ENCODE measurements around the gene IDS. TPM values are rescaled to one million over a fixed set of nuclear protein-coding genes. Genes with fewer than 3 reads are reported as not detected.
"Not testable (repeated sequence)": the region's sequence is repeated elsewhere in the genome, so short reads cannot be mapped to it uniquely, and the experiment has no call there.

Gene IDS, protein sequence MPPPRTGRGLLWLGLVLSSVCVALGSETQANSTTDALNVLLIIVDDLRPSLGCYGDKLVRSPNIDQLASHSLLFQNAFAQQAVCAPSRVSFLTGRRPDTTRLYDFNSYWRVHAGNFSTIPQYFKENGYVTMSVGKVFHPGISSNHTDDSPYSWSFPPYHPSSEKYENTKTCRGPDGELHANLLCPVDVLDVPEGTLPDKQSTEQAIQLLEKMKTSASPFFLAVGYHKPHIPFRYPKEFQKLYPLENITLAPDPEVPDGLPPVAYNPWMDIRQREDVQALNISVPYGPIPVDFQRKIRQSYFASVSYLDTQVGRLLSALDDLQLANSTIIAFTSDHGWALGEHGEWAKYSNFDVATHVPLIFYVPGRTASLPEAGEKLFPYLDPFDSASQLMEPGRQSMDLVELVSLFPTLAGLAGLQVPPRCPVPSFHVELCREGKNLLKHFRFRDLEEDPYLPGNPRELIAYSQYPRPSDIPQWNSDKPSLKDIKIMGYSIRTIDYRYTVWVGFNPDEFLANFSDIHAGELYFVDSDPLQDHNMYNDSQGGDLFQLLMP
- 25.3 and 28.6 TPM in 2 replicates for total RNA-seq
- long read RNA-seq, full-length matches to known transcripts = 17 of 25 reads
- long read RNA-seq, partial matches to known transcripts = 3 of 25 reads
- long read RNA-seq, other reads (novel, unspliced or antisense) = 5 of 25 reads

DNA sequence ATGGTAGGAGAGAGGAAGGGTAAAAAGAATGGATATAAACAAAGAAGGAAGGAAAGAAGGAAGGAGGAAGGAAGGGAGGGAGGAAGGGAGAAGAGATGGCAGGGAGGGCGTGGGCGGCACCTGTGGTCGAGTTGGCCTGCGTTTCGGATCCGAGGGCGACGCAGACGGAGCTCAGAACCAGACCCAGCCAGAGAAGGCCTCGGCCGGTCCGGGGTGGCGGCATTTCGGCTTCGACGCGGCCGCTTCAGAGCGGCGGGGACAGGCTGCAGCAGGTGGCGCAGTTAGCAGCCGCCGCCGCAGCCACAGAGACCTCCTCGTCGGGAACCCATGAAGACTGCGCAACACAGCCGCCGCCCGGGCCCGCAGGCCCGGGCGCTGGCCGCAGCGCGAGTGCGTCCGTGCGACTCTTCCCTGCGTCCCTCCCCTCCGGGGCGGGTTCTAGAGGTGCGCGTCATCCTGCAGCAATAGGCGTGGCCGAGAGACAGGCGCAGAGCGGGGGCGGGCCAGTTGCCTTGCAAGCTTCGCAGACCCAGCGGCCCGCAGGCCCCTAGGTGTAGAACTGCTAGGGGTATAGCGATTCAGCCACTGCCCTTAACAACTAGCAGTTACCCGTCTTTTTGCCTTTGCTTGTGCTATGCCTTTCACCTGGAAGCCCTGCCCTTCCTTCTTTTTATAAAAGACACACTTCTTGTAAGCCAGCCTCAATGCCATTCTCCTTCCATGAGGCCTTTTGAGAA lies at the start of gene IDS:
Gene IDS, minus strand, starts transcription at position 392 of the 737 bp plus-strand sequence. Its CDS starts 169 bp downstream, at position 223.
- Mint-ChIP-seq H3K36me3 (ENCODE audit: low read depth) (no peaks in the 10 kb centered on the region), H3K27me3 (ENCODE audit: low read depth) (peaks cover 6% of the 10 kb centered on the region), H3K27ac (ENCODE audit: unreplicated experiment) (peak within 1 kb of the TSS; percentile 50), H3K9me3 (no peaks in the 10 kb centered on the region), H3K4me1 (peaks cover 10% of the 10 kb centered on the region), H3K4me3 (peak within 1 kb of the TSS; percentile 79)
- TF ChIP-seq, protein P1, sequence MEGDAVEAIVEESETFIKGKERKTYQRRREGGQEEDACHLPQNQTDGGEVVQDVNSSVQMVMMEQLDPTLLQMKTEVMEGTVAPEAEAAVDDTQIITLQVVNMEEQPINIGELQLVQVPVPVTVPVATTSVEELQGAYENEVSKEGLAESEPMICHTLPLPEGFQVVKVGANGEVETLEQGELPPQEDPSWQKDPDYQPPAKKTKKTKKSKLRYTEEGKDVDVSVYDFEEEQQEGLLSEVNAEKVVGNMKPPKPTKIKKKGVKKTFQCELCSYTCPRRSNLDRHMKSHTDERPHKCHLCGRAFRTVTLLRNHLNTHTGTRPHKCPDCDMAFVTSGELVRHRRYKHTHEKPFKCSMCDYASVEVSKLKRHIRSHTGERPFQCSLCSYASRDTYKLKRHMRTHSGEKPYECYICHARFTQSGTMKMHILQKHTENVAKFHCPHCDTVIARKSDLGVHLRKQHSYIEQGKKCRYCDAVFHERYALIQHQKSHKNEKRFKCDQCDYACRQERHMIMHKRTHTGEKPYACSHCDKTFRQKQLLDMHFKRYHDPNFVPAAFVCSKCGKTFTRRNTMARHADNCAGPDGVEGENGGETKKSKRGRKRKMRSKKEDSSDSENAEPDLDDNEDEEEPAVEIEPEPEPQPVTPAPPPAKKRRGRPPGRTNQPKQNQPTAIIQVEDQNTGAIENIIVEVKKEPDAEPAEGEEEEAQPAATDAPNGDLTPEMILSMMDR (conservative IDR thresholded peaks at IDR 0.05) = no peak
- peak; percentile 64 for DNase-seq (ENCODE audit: low read depth, low spot score)

DNA sequence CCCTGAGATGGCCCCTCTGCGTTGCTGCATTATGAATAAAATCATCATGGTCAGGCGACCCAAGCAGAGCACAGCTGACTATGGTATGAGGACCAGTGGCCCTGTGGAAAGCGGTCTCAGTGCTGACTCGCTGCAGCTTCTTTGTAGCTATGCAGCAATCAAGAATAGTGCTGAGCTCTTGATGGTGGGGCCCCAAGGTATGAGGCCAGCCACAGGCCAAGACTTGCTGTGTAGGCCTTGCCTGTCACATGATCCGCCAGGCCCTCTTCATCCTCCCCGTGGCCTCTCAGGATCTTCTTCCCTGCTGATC lies 46.8 kb upstream of the IDS start:
- not testable (repeated sequence) for DNase-seq (ENCODE audit: low read depth, low spot score); H3K9me3 Mint-ChIP-seq; H3K4me1 Mint-ChIP-seq; H3K27me3 Mint-ChIP-seq (ENCODE audit: low read depth); H3K27ac Mint-ChIP-seq (ENCODE audit: unreplicated experiment); H3K4me3 Mint-ChIP-seq; H3K36me3 Mint-ChIP-seq (ENCODE audit: low read depth)

DNA sequence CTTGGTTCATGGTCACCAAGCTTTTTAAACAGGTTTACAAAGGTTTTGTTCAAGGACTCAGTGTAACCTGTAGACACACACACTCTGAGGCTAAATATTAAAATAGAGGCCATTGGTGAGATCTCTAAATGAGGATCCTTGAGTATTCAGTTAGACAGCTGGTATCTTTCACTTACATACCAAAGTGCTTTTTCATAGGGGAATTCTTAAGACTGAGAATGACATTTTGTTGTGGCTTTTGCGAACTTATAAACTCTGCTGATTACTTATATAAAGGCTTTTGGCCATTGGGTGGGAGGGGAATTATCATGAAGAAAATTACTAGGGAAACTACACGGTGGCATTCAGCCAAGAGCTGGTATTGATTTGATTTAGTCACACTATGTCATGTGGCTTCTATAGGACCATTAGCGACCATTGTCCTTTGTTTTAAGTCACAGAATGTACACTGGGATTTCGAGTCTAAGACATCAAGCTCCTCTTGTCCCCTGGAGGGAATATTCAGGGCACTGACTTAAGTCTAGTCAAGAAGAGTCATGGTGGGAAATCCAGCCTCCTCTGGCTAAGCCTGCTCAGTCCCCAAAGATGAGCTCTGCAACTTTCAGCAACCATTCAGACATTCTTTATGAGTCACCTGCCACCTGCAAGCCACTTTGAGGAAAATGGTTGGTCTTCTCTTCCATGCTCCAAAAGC lies 46.3 kb upstream of the IDS start:
- H3K9me3 Mint-ChIP-seq; DNase-seq (ENCODE audit: low read depth, low spot score); H3K36me3 Mint-ChIP-seq (ENCODE audit: low read depth): not testable (repeated sequence)

DNA sequence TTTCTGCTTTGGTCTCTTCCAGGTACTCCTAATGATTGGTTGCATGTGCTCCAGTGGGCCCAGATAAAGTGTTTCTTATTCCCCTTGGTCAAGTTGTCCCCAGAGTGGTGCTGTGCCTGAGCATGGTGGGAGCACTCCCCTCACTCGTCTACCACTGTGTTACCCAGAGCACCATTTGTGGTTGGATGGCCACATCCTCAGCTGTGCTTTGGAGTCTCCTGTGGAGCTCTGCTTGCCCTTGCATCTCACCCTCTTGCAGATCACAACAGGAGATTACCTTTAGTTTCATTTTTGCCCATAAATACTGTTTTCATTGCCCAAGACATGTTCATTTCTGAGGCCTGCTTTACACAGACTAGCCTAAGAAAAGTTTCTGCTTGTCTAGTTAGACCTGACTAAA lies 45.3 kb upstream of the IDS start:
- H3K4me1 Mint-ChIP-seq; H3K4me3 Mint-ChIP-seq; H3K9me3 Mint-ChIP-seq; H3K27ac Mint-ChIP-seq (ENCODE audit: unreplicated experiment); DNase-seq (ENCODE audit: low read depth, low spot score); H3K36me3 Mint-ChIP-seq (ENCODE audit: low read depth); H3K27me3 Mint-ChIP-seq (ENCODE audit: low read depth): not testable (repeated sequence)

More for the DNA sequence above, 46.3 kb upstream of the IDS start:
- H3K4me3 Mint-ChIP-seq; H3K4me1 Mint-ChIP-seq; H3K27me3 Mint-ChIP-seq (ENCODE audit: low read depth); H3K27ac Mint-ChIP-seq (ENCODE audit: unreplicated experiment): not testable (repeated sequence)

DNA sequence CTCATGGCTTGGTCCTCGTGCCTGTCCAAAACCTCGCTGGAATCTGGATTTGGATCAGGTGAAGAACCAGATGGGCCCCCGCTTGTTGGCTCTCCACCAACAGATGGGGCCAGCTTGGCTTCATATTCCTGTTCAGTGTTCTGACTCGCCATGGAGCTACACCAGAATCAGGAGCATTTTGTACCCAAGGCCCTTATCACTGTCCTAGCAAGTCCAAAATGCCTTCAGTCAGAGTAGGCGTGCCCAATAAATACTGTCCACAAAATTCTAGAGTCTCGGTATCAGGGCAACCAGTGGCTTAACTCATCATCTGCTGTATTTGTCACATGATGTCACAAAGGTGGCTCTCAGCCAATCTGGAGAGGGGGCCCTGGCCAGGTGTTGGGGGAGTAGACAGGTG lies 44.6 kb upstream of the IDS start, which contains the start of gene HSFX3:
Gene HSFX3, minus strand, starts transcription at position 224 of the 400 bp plus-strand sequence. Its CDS starts 72 bp downstream, at position 152.
- not testable (repeated sequence) for H3K27ac Mint-ChIP-seq (ENCODE audit: unreplicated experiment); DNase-seq (ENCODE audit: low read depth, low spot score); H3K27me3 Mint-ChIP-seq (ENCODE audit: low read depth); H3K36me3 Mint-ChIP-seq (ENCODE audit: low read depth); H3K4me3 Mint-ChIP-seq; H3K4me1 Mint-ChIP-seq; H3K9me3 Mint-ChIP-seq

DNA sequence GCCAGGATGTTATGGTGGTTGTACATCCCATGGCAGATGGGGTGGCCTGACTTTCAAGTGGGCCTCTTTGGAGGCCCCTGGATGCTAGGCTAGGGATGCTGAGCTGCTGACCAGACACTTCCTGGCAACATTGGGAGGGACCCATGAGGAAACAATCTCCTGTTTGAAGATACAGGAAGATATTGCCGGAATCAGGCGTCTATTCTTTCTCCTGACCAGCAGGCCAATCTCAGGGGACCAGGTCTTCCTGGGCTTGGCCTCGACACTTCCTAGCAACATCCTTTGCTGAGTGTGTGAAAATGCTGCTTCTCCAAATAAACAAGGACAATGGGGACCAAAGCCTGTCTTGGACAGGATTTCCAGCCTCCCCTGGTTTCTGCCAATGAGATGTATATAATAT lies 42.7 kb upstream of the IDS start:
- DNase-seq (ENCODE audit: low read depth, low spot score); H3K4me1 Mint-ChIP-seq; H3K36me3 Mint-ChIP-seq (ENCODE audit: low read depth); H3K27me3 Mint-ChIP-seq (ENCODE audit: low read depth); H3K9me3 Mint-ChIP-seq; H3K4me3 Mint-ChIP-seq; H3K27ac Mint-ChIP-seq (ENCODE audit: unreplicated experiment): not testable (repeated sequence)

DNA sequence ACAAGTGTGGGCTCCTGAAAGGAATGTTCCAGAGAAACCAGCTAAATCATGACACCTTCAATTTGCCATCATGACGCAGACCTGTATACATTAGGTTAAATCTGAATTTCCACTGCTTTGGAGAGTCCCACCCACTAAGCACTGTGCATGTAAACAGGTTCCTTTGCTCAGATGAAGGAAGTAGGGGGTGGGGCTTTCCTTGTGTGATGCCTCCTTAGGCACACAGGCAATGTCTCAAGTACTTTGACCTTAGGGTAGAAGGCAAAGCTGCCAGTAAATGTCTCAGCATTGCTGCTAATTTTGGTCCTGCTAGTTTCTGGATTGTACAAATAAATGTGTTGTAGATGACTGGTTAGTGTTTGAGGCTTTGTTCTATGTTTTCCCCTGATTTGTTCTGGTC lies 41.9 kb upstream of the IDS start:
- H3K36me3 Mint-ChIP-seq (ENCODE audit: low read depth); H3K4me3 Mint-ChIP-seq; H3K4me1 Mint-ChIP-seq; H3K27ac Mint-ChIP-seq (ENCODE audit: unreplicated experiment); DNase-seq (ENCODE audit: low read depth, low spot score); H3K9me3 Mint-ChIP-seq; H3K27me3 Mint-ChIP-seq (ENCODE audit: low read depth): not testable (repeated sequence)

Data from neural crest cell (in vitro differentiated cells).